GM21367 (cell line): ENCODE results near the gene SIPA1.

Experiments
- ATAC-seq: cut with Tn5 transposase; IDR thresholded peaks from one replicate; pipeline ENCODE4 v1.9.1; 2021; ENCODE audit not compliant: unreplicated experiment

SIPA1 gene, protein sequence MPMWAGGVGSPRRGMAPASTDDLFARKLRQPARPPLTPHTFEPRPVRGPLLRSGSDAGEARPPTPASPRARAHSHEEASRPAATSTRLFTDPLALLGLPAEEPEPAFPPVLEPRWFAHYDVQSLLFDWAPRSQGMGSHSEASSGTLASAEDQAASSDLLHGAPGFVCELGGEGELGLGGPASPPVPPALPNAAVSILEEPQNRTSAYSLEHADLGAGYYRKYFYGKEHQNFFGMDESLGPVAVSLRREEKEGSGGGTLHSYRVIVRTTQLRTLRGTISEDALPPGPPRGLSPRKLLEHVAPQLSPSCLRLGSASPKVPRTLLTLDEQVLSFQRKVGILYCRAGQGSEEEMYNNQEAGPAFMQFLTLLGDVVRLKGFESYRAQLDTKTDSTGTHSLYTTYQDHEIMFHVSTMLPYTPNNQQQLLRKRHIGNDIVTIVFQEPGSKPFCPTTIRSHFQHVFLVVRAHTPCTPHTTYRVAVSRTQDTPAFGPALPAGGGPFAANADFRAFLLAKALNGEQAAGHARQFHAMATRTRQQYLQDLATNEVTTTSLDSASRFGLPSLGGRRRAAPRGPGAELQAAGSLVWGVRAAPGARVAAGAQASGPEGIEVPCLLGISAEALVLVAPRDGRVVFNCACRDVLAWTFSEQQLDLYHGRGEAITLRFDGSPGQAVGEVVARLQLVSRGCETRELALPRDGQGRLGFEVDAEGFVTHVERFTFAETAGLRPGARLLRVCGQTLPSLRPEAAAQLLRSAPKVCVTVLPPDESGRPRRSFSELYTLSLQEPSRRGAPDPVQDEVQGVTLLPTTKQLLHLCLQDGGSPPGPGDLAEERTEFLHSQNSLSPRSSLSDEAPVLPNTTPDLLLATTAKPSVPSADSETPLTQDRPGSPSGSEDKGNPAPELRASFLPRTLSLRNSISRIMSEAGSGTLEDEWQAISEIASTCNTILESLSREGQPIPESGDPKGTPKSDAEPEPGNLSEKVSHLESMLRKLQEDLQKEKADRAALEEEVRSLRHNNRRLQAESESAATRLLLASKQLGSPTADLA

DNA sequence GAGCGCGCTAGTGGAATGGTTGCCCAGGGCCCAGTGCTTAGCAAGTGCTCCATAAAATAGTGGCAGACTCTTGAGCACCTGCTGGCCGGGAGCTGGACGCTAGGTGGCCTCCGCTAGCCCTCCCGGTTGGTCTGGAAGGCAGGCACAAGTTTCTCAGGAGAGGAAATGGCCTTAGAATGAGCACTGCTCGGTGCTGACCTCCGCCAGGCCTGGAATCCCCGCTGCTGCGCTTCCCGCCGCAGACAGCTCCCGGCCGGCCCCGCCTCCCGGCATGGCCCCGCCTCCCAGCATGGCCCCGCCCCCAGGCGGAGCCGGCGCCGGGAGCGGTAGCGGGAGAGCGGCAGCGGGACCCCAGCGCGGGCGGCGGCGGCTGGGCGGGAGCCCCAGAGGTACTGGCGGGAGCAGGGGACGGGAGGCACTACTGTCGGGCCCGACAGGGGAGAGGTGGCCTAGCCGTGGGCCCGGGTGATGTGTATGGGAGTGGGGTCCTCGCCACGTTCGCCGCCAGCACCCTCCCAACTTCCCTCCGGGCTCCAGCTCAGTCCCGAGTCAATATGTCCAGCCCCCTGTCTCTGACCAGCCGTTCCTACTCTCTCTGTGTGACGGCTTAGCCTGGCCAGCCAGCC lies at the start of gene SIPA1:
Gene SIPA1 (plus strand): TSS at position 308 of the 626 bp plus-strand sequence. CDS start 2,821 bp downstream, outside the sequence.
- no peak for ATAC-seq

DNA sequence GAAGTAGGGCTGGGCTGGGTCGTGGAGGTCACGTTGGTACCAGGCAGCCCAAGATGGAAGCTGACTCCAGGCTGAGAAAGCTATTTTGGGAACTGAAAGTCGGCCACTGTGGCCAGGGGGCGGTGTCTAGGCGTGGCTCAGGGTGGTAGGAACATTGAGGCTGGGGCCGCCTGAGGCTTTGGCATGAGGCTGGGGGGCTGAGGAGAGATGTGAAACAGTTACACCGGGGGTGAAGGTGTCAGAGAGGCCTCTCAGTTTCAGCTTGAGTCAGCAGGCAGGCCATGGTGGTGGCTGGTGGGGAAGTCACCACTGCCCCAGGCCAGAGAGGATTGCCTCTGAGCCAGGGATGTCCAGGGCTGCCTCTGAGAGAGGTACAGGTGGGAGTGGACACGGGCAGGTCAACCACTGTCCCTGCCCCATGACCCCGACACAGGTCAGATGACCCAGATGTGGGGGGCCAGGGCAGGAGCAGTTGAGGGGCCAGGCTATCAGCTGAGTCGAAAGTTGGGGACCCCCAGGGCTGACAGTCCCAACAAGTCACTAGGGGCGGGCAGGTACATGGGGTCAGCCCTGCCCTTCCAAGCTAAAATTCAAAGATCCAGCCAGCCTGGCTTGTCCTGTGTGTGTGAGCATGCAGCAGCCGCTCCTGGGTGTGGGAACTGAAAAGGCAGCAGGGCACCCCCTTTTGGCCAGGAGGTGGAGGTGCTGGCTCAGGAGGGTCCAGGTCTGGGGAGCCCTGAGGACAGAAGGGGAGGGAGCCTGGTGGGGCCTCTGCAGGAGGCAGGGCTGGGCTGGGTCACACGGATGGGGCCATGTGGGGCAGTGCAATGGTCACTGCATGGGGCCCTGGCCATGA lies 49.5 kb upstream of the SIPA1 start:
- peak; percentile 64 for ATAC-seq

DNA sequence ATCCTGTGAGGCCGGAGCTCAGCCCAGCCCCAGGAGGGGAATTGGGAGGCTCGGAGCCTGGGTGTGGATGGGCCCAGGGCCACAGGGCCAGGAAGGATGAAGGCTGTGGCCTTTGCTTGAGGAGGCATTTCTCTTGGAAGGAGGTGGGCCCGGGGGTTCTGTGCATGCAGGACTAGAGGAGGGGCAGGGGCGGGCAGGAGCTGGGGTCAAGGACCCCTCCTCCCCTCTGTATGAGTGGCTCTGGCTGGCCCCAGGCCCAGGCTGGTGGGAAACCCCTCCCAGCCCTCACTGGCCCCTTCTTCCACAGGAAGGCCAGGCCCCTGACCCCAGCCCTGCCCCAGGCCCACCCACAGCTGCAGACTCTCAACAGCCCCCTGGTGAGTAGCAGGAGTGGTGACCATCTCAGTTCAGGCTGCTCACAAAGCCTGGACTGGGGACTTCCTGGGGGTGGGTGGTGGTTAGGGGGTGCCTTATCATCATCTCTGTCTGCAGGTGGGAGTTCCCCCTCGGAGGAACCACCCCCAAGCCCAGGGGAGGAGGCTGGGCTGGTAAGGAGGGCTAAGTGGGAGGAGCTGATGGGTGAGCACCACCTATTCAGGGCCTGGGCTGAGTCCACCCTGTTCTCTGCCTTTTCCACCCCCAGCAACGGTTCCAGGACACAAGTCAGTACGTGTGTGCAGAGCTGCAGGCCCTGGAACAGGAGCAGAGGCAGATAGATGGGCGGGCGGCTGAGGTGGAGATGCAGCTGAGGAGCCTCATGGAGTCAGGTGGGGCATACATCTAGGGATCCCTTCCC lies 48.3 kb upstream of the SIPA1 start:
- ATAC-seq: no peak

DNA sequence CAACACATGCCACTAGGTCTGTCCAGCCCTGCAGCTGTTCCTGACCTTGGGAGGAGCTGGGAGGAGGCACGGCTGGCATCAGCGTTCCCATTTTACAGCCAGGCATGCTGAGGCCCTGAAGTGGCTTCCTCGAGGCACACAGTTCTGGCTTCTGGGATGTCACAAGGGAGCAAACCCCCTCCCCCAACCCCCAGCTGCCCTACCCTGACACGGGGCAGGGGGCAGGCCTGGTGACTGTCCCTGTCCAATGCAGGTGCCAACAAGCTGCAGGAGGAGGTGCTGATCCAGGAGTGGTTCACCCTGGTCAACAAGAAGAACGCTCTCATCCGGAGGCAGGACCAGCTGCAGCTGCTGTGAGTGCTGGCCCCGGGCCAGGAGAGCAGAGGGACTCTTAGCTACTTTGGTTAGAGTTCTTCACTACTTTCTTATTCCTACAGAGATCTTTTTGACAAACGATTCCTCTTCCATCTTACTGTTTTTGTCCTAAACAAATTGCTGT lies 47.6 kb upstream of the SIPA1 start:
- ATAC-seq: no peak

DNA sequence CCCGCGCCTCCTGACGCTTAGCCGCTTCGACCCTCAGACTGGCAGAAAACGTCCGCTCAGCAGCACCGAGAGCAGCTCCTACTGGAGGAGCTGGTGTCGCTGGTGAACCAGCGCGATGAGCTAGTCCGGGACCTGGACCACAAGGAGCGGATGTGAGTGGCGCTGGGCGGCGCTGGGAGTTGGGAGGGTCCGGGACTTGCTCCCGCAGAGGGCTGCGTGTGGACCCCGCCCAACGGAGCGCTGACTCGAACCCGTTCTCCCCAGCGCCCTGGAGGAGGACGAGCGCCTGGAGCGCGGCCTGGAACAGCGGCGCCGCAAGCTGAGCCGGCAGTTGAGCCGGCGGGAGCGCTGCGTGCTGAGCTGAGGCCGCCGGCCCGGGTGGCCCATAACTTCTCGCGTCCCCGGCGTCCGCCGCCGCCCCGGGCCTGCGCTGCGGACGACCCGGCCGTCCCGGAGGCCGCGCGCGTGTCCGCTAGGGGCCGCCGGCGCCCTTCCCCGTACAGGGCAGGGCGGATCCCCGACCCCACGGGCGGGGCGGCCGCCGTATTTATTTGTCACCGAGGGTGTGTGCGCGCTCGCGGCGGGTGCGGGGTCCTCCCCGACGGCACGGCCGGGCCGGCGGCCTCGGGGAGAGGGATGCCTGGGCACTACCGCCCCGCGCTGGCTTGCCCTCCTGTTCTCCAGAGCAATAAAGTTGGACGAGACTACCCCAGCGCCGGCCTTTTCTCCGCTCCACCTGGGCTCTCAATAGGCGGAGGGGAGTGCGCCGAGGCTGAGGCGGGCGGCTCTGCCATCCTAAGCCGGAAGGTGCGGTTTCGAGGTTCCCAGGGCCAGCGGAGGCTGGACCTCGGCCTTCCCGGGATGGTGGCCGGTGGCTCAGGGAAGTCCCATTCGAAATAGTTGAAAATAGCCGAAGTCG lies 45.7 kb upstream of the SIPA1 start:
- no peak for ATAC-seq

DNA sequence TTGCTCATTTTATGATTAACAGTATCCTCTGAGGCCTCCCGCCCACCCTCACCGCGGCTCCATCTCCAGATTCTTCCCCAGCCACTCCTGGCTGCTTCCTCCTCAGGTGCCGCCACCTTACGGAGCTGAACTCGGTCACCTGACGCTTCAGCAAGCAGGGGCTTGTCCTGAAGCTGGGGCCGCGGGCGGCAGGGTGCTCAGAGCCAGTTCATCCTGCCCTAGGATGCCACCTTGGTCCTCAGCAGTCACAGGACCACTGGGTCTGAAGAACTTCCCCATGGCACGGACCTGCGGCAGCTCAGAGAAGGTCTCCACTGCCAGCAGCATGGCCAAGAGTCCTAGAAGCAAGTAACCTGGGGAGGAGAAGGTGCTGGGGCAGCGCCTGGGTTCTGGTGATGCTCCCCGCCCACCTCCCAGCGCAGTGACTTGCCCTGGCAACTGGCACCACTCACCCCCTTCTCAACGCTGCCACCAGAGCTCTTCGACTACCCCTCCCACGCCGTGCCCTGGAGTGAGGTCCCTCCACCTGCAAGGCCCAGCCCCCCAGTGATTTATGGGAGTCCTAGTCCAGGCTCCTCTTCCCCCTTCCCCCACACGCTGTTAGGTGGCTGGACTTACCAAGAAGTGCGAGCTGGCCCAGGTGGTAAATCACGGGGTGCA lies 44.9 kb upstream of the SIPA1 start:
- ATAC-seq: no peak

DNA sequence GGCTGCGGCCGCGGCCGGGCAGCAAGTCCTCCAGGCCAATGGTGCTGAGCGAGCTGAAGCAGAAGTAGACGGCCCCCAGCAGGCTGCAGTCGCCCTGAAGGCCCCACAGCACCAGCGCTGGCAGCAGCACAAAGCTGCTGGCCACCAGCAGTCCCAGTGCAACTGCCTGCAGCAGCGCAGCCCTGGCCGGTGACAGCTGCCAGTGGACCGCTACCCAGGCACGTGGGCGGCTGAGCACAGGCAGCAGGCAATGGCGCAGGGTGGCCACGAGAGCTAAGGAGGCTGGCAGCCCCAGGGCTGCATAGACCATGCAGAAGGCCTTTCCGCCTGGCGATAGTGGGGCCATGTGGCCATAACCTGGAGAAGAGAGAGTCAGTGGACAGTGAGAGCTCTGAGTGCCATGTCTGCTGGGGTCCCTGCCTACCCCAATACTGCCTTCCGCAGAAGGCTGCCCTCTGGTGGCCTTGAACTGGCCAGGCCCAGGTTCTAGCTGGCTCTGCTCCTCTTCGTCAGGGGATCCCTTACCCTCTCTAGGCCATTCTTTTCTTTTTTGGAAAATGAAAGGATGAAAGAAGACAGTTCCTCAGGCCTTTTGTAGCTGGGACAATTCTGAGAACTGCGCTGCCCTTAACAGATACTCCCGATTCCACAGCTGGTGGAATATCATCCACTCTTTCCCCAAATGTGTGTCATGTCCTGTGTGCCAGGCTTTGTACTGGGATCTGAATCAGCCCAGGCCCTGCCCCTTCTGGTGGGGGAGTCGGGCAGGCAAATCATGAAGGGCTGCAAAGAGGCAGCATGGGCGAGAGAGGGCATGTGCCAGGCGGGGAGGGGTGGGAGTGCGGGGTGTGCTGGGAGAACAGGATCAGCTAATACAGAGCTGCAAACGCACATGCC lies 44.1 kb upstream of the SIPA1 start:
- no peak for ATAC-seq

DNA sequence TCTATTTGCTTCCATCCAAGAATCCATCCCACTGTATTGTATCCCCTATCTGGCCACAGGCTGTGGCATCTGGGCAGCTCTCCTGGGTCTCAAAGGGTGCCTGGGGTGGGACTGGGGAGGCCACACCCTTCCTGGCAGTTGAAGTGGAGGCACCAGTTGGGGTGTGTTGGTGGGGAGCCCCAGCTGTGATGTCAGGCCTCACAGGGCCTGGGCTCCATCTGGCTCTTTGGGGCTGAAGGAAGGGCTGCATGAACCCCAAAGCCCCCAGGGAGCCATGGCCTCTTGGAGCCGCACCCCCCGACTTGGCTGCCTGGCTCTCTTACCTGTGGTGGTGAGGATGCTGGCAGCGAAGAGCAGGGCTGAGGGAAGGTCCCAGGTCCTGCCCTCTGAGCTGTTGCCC lies 42.8 kb upstream of the SIPA1 start:
- ATAC-seq: no peak

DNA sequence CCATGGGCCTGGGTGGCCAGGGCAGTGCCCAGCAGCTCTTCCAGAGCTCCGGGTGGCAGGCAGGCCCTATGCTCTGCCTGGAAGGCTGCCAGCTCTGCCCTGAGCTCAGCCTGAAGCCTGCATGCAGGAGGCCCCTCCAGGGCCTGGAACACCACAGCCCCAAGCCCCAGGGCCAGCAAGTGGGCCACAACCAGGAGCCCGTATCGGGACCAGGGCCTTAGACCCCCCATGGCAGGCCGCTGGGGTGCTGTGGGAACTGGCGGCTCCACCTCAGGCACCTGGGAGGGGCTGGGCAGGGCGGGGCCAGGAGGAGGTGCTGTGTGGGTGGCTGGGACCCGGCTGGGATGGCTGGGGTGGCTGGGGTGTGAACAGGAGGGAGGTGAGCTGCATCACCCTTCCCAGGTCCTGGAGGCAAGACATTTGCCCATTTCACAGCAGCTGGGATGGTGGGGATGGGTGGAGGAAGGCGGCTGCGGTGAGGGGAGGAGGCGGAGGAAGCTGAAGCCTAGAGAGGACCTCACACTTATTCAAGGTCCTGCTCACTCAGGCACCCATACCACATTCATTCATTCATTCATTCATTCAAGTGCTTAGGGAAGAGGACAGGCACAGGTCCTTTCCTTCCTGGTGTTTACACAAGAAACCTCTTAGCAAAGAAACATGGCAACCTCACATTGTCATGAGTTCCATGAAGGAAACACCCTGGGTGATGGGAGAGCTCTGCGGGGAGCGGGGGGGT lies 42.2 kb upstream of the SIPA1 start, which contains the start of gene KCNK7:
Gene KCNK7 (minus strand): TSS at position 258 of the 739 bp plus-strand sequence. CDS start 28 bp downstream, at position 230.
- ATAC-seq: no peak

DNA sequence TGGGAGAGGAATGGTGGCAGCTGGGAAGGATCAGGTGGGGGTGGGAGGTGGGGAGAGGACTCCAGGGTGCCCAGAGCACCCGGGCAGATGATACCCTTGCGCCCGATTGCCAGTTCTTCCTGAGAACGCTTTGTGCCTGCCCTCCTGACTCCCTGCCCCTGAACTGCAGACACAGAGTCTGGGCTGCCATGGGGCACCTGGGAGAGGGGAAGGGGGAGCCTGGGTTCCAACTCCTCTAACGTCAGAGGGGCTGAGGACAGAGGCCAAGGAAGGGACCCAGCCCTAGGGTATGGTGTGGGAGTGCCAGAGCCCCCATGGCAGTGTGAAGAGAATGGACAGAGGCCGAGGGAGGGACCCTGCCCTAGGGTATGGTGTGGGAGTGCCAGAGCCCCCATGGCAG lies 41.4 kb upstream of the SIPA1 start:
- ATAC-seq: no peak

DNA sequence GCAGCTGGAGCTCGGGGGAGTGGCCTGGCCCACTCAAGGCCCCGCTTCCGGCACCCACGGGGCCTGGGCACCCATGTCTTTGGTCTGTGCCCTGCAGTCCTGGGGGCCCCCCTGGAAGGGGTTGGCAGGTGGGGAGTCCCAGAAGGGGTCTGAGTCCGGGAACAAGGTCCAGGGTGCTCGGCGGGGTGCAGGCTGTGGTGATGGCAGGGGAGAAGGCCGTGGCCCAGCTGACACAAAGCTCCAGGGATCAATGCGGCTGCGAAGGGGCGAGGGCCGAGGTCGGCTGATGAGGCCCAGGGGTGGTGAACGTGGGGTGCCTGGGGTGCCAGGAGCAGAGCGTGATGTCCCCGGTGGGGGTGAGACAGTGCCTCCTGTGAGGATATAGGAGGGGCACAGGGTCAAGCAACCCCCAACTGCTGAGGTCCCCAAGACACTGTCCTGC lies 39.6 kb upstream of the SIPA1 start:
- no peak for ATAC-seq

DNA sequence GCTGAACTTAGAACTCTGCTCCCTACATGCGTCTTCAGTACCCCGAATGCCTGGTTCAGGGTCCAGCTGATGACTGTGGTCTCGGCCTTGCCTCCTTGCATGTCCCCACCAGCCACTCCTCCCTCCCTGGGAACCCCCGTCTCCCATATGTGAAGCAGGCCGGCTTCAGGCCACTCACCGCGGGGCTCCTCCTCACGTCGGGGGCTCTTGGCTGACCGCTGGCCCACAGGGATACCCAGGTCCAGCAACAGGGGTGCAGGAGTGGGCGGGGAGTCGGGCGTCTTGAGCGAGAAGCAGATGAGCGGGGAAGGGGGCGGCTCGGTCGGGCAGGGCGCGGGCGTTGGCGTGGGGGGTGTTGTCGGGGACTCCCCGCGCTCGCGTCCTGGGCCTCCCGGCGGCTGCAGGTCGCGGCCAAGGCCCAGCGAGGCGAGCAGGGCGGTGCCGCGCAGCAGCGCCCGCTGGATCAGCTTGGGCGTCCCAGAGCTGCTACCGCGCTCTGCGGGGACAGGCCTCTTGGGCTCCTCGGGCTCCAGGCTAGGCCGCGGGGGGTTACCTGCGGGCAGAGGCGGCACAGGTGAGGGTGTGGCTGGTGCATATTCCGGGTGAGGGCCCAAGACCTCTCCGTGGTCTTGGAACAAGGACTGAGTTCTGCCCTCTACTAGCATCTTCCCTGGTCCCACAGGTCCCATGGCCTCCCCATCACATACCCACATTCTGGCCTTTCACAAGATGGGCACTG lies 38.5 kb upstream of the SIPA1 start:
- ATAC-seq: no peak

DNA sequence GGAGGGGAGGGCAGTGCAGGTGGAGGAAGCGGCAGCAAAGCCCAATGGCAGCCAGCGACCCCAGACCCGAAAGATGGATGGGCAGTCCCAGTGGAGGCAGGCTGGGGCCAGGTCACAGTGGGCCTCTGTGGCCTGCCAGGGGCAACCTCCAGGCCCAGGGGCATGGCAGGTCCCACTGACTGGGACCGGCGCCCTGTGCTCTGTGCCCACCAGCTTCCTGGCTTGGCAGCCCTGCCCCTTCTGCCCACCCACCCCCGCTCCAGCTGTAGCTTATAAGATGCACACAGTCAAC lies 38.0 kb upstream of the SIPA1 start:
- no peak for ATAC-seq

DNA sequence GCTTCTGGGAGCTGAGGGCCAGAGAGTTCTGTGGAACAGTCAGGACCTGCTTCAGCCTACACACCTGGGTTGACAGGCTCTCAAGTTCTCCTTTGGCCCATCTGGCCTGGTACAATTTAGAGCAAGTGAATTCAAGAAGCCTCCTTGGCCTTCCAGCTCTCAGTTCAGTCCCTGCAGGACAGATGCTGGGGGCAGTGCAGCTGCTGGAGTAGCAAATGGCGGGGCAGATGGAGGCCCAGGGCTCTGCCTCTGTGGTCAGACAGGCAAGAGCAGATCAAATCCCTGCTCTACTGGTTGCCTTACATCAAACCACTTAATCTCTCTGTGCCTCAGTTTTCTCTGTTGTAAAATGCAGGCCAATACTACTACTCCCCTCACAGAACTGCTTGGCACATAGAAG lies 33.6 kb upstream of the SIPA1 start:
- no peak for ATAC-seq

DNA sequence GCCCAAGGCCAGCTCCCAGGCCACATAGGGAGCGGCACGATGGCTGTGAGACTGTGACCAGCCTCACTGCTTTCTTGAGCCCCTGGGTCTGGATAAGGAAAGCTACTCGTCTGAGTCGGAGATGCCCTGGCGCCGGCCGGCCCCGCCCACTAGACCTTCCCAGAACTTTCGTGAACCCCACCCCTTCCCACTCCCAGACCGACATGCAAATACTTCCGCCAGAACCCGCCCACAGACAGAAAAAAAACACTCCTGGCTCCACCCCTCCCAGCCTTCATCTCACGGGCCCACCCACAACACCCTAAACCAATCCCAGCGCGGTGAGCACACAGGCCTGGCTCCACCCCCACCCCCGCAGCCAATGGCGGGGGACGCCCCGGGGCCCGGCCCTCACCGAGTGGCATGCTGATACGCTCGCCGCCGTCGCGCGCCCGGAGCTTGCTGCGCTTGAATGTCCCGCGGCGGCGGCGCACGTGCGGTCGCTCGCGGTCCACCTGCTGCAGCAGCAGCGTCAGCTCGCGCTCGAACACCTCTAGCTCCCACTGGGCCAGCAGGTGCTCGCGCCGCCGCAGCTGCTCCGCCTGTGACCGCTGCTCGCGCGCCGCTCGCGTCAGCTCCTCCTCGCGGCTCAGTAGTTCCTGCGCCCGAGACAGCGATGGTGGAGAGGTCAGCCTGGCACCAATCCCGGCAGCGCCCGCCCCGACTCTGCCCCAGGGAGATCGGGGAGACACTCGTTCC lies 30.9 kb upstream of the SIPA1 start:
- ATAC-seq: no peak
